Activated effector memory CD4-positive, alpha-beta T cell treated with anti-CD3 and anti-CD28 coated beads, Interleukin-2, amount 50 U/mL, for 16 hours (primary cell): ENCODE data around the gene ARMC9.
"Not testable (repeated sequence)": the region's sequence is repeated elsewhere in the genome, so short reads cannot be mapped to it uniquely, and the experiment has no call there.

Source experiments
- DNase-seq: peaks from one replicate; pipeline ENCODE4 v3.0.0-alpha.2; 2020

The ARMC9 gene

GRCh38 chr2:231369580-231370428, 171.4 kb downstream of the ARMC9 start:
- no peak for DNase-seq

GRCh38 chr2:231370429-231370748, 172.0 kb downstream of the ARMC9 start:
- DNase-seq, result no peak

GRCh38 chr2:231370749-231371429, 172.5 kb downstream of the ARMC9 start:
- DNase-seq, result no peak

- no peak for DNase-seq
Measured at GRCh38 chr2:231371430-231372054, 173.1 kb downstream of the ARMC9 start.

GRCh38 chr2:231372326-231372725, 173.9 kb downstream of the ARMC9 start:
- no peak for DNase-seq

GRCh38 chr2:231373184-231373583, 174.8 kb downstream of the ARMC9 start:
- DNase-seq, result no peak

GRCh38 chr2:231373786-231374349, 175.4 kb downstream of the ARMC9 start:
- DNase-seq, result no peak

- DNase-seq, result no peak
Measured at GRCh38 chr2:231374771-231375170, 176.3 kb downstream of the ARMC9 start.

- not testable (repeated sequence) for DNase-seq
Measured at GRCh38 chr2:231375994-231376615, 177.7 kb downstream of the ARMC9 start.

GRCh38 chr2:231376857-231377256, 178.4 kb downstream of the ARMC9 start:
- no peak for DNase-seq

- no peak for DNase-seq
Measured at GRCh38 chr2:231378026-231378722, 179.7 kb downstream of the ARMC9 start.

GRCh38 chr2:231379266-231380215, 181.1 kb downstream of the ARMC9 start:
- DNase-seq, result no peak

GRCh38 chr2:231380307-231380706, 181.9 kb downstream of the ARMC9 start:
- no peak for DNase-seq

- no peak for DNase-seq
Measured at GRCh38 chr2:231380991-231381847, 182.8 kb downstream of the ARMC9 start.

- DNase-seq, result no peak
Measured at GRCh38 chr2:231382116-231382515, 183.7 kb downstream of the ARMC9 start.

GRCh38 chr2:231383416-231384108, 185.1 kb downstream of the ARMC9 start:
- DNase-seq, result no peak

- no peak for DNase-seq
Measured at GRCh38 chr2:231384109-231384435, 185.6 kb downstream of the ARMC9 start.

GRCh38 chr2:231384970-231385369, 186.5 kb downstream of the ARMC9 start:
- DNase-seq, result no peak

- DNase-seq, result no peak
Measured at GRCh38 chr2:231385429-231385828, 187.0 kb downstream of the ARMC9 start.

- no peak for DNase-seq
Measured at GRCh38 chr2:231386446-231386845, 188.0 kb downstream of the ARMC9 start.
